ENCODE results near the gene PRSS53. TPM values are rescaled to one million over a fixed set of nuclear protein-coding genes. Genes with fewer than 3 reads are reported as not detected.
A peak's percentile ranks its signal among the peaks of the same experiment; 100 is the strongest.

The PRSS53 gene
- total and polyA plus RNA-seq, 2 donors from 2014 or later: 0.99 to 2.6 TPM

- Histone ChIP-seq H3K4me1 (ENCODE audit: control insufficient read depth in 2 of 3, insufficient read depth in 2 of 3, low read depth in 1 of 3, low read length in 3 of 3) (peaks cover 0 to 10% (median 0%) of the 10 kb centered on the region in 3 donors), H3K9me3 (ENCODE audit: control insufficient read depth in 2 of 3, insufficient read depth in 1 of 3, low read length in 3 of 3) (no peaks in the 10 kb centered on the region), H3K27me3 (ENCODE audit: control insufficient read depth, insufficient read depth, low read length) (no peaks in the 10 kb centered on the region), H3K36me3 (ENCODE audit: control insufficient read depth in 2 of 3, insufficient read depth in 3 of 3, low read length in 3 of 3) (peaks cover 0 to 11% (median 4%) of the 10 kb centered on the region in 3 donors), H3K9ac (ENCODE audit: low read length in 3 of 3) (no peak overlapping the region), H3K27ac (ENCODE audit: low read depth in 2 of 2, low read length in 2 of 2) (no peak overlapping the region), H3K4me3 (ENCODE audit: low read length in 3 of 3) (no peak overlapping the region)
- FAIRE-seq (no peak), DNase-seq (peak in 4 of 5 donors; percentile 20 to 84 (median 47))
- intact Hi-C loops (cut with DNase I): no loop called here
- no peak for TF ChIP-seq CTCF (IDR thresholded peaks at IDR 0.05; ENCODE audit: borderline replicate concordance, extremely low read depth, insufficient read depth)
These were observed 4.5 kb upstream of the PRSS53 start for GRCh38 chr16:31093132-31093703.

- Histone ChIP-seq H3K4me1 (ENCODE audit: control insufficient read depth in 2 of 3, insufficient read depth in 2 of 3, low read depth in 1 of 3, low read length in 3 of 3) (peaks cover 0 to 10% (median 0%) of the 10 kb centered on the region in 3 donors), H3K4me3 (ENCODE audit: low read length in 3 of 3) (no peak overlapping the region), H3K27me3 (ENCODE audit: control insufficient read depth, insufficient read depth, low read length) (no peaks in the 10 kb centered on the region), H3K36me3 (ENCODE audit: control insufficient read depth in 2 of 3, insufficient read depth in 3 of 3, low read length in 3 of 3) (peaks cover 0 to 11% (median 4%) of the 10 kb centered on the region in 3 donors), H3K9ac (ENCODE audit: low read length in 3 of 3) (no peak overlapping the region), H3K9me3 (ENCODE audit: control insufficient read depth in 2 of 3, insufficient read depth in 1 of 3, low read length in 3 of 3) (no peaks in the 10 kb centered on the region), H3K27ac (ENCODE audit: low read depth in 2 of 2, low read length in 2 of 2) (no peak overlapping the region)
- intact Hi-C loops (cut with DNase I): no loop called here
- no peak for FAIRE-seq
- DNase-seq: no peak
- TF ChIP-seq CTCF (IDR thresholded peaks at IDR 0.05; ENCODE audit: borderline replicate concordance, extremely low read depth, insufficient read depth): no peak
These were observed 3.6 kb upstream of the PRSS53 start for GRCh38 chr16:31092330-31092729.

- no peak for DNase-seq
- Histone ChIP-seq H3K27me3 (ENCODE audit: control insufficient read depth, insufficient read depth, low read length) (no peaks in the 10 kb centered on the region), H3K9me3 (ENCODE audit: control insufficient read depth in 2 of 3, insufficient read depth in 1 of 3, low read length in 3 of 3) (no peaks in the 10 kb centered on the region), H3K27ac (ENCODE audit: low read depth in 2 of 2, low read length in 2 of 2) (no peak overlapping the region), H3K4me3 (ENCODE audit: low read length in 3 of 3) (no peak overlapping the region), H3K9ac (ENCODE audit: low read length in 3 of 3) (no peak overlapping the region), H3K36me3 (ENCODE audit: control insufficient read depth in 2 of 3, insufficient read depth in 3 of 3, low read length in 3 of 3) (peaks cover 0 to 11% (median 4%) of the 10 kb centered on the region in 3 donors), H3K4me1 (ENCODE audit: control insufficient read depth in 2 of 3, insufficient read depth in 2 of 3, low read depth in 1 of 3, low read length in 3 of 3) (peaks cover 0 to 7% (median 0%) of the 10 kb centered on the region in 3 donors)
- TF ChIP-seq CTCF (IDR thresholded peaks at IDR 0.05; ENCODE audit: borderline replicate concordance, extremely low read depth, insufficient read depth): no peak
- no peak for FAIRE-seq
- intact Hi-C loops (cut with DNase I): no loop called here
These were observed 1.8 kb upstream of the PRSS53 start for GRCh38 chr16:31090540-31090939.

GRCh38 chr16:31089199-31089598 lies 456 bp upstream of the PRSS53 start:
- no peak overlapping the region for H3K27ac ChIP-seq (ENCODE audit: low read depth in 2 of 2, low read length in 2 of 2)
- no peaks in the 10 kb centered on the region for H3K9me3 ChIP-seq (ENCODE audit: control insufficient read depth in 2 of 3, insufficient read depth in 1 of 3, low read length in 3 of 3)
- H3K9ac ChIP-seq (ENCODE audit: low read length in 3 of 3): no peak overlapping the region
- DNase-seq (no peak), FAIRE-seq (no peak)
- no peaks in the 10 kb centered on the region for H3K27me3 ChIP-seq (ENCODE audit: control insufficient read depth, insufficient read depth, low read length)
- peaks cover 0 to 6% (median 0%) of the 10 kb centered on the region in 3 donors for H3K4me1 ChIP-seq (ENCODE audit: control insufficient read depth in 2 of 3, insufficient read depth in 2 of 3, low read depth in 1 of 3, low read length in 3 of 3)
- peaks cover 0 to 11% (median 4%) of the 10 kb centered on the region in 3 donors for H3K36me3 ChIP-seq (ENCODE audit: control insufficient read depth in 2 of 3, insufficient read depth in 3 of 3, low read length in 3 of 3)
- intact Hi-C loops (cut with DNase I): no loop called here
- no peak for TF ChIP-seq CTCF (IDR thresholded peaks at IDR 0.05; ENCODE audit: borderline replicate concordance, extremely low read depth, insufficient read depth)
- no peak overlapping the region for H3K4me3 ChIP-seq (ENCODE audit: low read length in 3 of 3)

All from kidney (tissue), 14 donors.